ENCODE results near the gene RAB15.

DNA sequence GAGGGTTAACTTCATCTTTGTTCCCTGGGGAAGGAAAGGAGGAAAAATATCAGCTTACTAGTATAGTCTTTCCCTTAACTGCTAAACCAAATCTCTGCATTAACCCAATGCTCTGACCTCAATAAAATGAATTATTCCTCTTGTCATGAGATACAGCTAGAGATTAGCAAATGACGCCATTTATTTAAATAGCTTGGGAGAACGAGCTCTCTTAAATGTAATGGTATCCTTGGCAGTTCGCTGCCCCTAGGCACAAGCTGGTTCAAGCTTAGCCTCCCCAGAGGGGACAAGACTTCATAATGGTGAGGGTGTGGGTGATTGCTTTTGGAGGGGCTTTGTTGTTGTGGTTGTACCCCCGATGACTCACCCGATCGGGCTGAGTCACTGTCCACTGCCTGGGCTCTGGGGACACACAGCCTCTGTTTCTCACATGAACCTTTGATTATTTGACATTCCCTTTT is 34.2 kb upstream of the RAB15 start:
- TF ChIP-seq CTCF (IDR thresholded peaks at IDR 0.05) (no peak), POLR2A (IDR thresholded peaks at IDR 0.05) (no peak)
